ENCODE data around the gene TTLL8. TPM values are rescaled to one million over a fixed set of nuclear protein-coding genes. Genes with fewer than 3 reads are reported as not detected.

The TTLL8 gene
- total RNA-seq, 1 experiment from 2014 or later: not detected

- TF ChIP-seq SIN3A (IDR thresholded peaks at IDR 0.05; ENCODE audit: low read depth) (no peak), ATF3 (IDR thresholded peaks at IDR 0.05) (no peak), SRF (IDR thresholded peaks at IDR 0.05; ENCODE audit: low read depth) (no peak), YY1 (IDR thresholded peaks at IDR 0.05; ENCODE audit: extremely low read depth, insufficient replicate concordance, low read depth, low read length) (no peak), ZFX (IDR thresholded peaks at IDR 0.05) (no peak), TCF7L2 (IDR thresholded peaks at IDR 0.05; ENCODE audit: borderline replicate concordance, extremely low read depth, insufficient read depth, insufficient read length) (no peak)
- Histone ChIP-seq H3K27me3 (ENCODE audit: insufficient read depth, low read length) (no peaks in the 10 kb centered on the region), H3K4me1 (ENCODE audit: control insufficient read depth in 1 of 2, insufficient read depth in 2 of 2, low read length in 2 of 2) (peaks cover 0 to 11% of the 10 kb centered on the region in 2 experiments; a peak in 2 of 4 replicates), H2AFZ (ENCODE audit: low read depth, low read length, poor library complexity, severe bottlenecking) (no peak overlapping the region), H3K27ac (ENCODE audit: low read depth, low read length) (no peak overlapping the region), H3K36me3 (ENCODE audit: control insufficient read depth in 1 of 2, insufficient read depth in 2 of 2, low read length in 2 of 2) (no peaks in the 10 kb centered on the region), H3K9ac (ENCODE audit: low read length) (no peak overlapping the region), H3K4me2 (ENCODE audit: low read length) (no peak overlapping the region), H4K20me1 (ENCODE audit: insufficient read depth) (no peaks in the 10 kb centered on the region), H3K79me2 (ENCODE audit: insufficient read depth, low read length) (no peaks in the 10 kb centered on the region), H3K4me3 (replicated peaks in 1 of 2; ENCODE audit: low read depth in 1 of 2, low read length in 2 of 2) (no peak overlapping the region), H3K9me2 (ENCODE audit: insufficient read depth) (no peaks in the 10 kb centered on the region), H3K9me3 (ENCODE audit: control insufficient read depth in 1 of 2, insufficient read depth in 1 of 2, low read depth in 1 of 2, low read length in 2 of 2) (no peaks in the 10 kb centered on the region)
- ATAC-seq (no peak), DNase-seq (ENCODE audit: low read depth, low spot score) (no peak)
- intact Hi-C loops (cut with micrococcal nuclease): no loop called here
- POLR2A ChIA-PET: no interaction called here
- RAD21 ChIA-PET (ENCODE audit: low non-redundant PET in 1 of 2, low total read pairs in 2 of 2, uncharacterized antibody in 2 of 2, unreplicated experiment in 2 of 2): no interaction called here
- no TSS peak for BruUV-seq (replicated peaks)
- CTCF ChIA-PET: no interaction called here
Measured at GRCh38 chr22:50070366-50070765, 12.3 kb upstream of the TTLL8 start.

GRCh38 chr22:50068096-50068495 lies 10.0 kb upstream of the TTLL8 start:
- no peak for TF ChIP-seq SRF (IDR thresholded peaks at IDR 0.05; ENCODE audit: low read depth)
- TF ChIP-seq YY1 (IDR thresholded peaks at IDR 0.05; ENCODE audit: extremely low read depth, insufficient replicate concordance, low read depth, low read length): no peak
- TF ChIP-seq RAD21 (IDR thresholded peaks at IDR 0.05; ENCODE audit: low read depth): no peak
- TF ChIP-seq JUND (IDR thresholded peaks at IDR 0.05): no peak
- no peak for TF ChIP-seq POLR2A (IDR thresholded peaks at IDR 0.05; ENCODE audit: borderline replicate concordance, extremely low read depth, insufficient read depth, insufficient read length)
- no peak for TF ChIP-seq EZH2phosphoT487 (IDR thresholded peaks at IDR 0.05; ENCODE audit: borderline replicate concordance)
- TF ChIP-seq ZFX (IDR thresholded peaks at IDR 0.05): no peak
- TF ChIP-seq TCF7L2 (IDR thresholded peaks at IDR 0.05; ENCODE audit: borderline replicate concordance, extremely low read depth, insufficient read depth, insufficient read length): no peak
- no peak for TF ChIP-seq CTCF (IDR thresholded peaks at IDR 0.05 in 2 of 3, conservative IDR thresholded peaks at IDR 0.05 in 1 of 3; ENCODE audit: borderline replicate concordance in 1 of 3, insufficient read depth in 1 of 3, low read depth in 2 of 3, low read length in 2 of 3)
- TF ChIP-seq CEBPB (IDR thresholded peaks at IDR 0.05; ENCODE audit: low read depth): no peak
- TF ChIP-seq, protein P1, sequence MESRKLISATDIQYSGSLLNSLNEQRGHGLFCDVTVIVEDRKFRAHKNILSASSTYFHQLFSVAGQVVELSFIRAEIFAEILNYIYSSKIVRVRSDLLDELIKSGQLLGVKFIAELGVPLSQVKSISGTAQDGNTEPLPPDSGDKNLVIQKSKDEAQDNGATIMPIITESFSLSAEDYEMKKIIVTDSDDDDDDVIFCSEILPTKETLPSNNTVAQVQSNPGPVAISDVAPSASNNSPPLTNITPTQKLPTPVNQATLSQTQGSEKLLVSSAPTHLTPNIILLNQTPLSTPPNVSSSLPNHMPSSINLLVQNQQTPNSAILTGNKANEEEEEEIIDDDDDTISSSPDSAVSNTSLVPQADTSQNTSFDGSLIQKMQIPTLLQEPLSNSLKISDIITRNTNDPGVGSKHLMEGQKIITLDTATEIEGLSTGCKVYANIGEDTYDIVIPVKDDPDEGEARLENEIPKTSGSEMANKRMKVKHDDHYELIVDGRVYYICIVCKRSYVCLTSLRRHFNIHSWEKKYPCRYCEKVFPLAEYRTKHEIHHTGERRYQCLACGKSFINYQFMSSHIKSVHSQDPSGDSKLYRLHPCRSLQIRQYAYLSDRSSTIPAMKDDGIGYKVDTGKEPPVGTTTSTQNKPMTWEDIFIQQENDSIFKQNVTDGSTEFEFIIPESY (IDR thresholded peaks at IDR 0.05; ENCODE audit: extremely low read depth, insufficient replicate concordance, low read length): no peak
- TF ChIP-seq SIN3A (IDR thresholded peaks at IDR 0.05; ENCODE audit: low read depth): no peak
- no peak for TF ChIP-seq FOSL1 (IDR thresholded peaks at IDR 0.05; ENCODE audit: low read depth)
- H3K79me2 ChIP-seq (ENCODE audit: insufficient read depth, low read length): no peaks in the 10 kb centered on the region
- no TSS peak for BruUV-seq (replicated peaks)
- ATAC-seq: no peak
- CTCF ChIA-PET: no interaction called here
- no peaks in the 10 kb centered on the region for H3K27me3 ChIP-seq (ENCODE audit: insufficient read depth, low read length)
- H2AFZ ChIP-seq (ENCODE audit: low read depth, low read length, poor library complexity, severe bottlenecking): no peak overlapping the region
- intact Hi-C loops (cut with micrococcal nuclease): no loop called here
- H3K27ac ChIP-seq (ENCODE audit: low read depth, low read length): no peak overlapping the region
- peaks cover 0 to 3% of the 10 kb centered on the region in 2 experiments; a peak in 1 of 4 replicates for H3K4me1 ChIP-seq (ENCODE audit: control insufficient read depth in 1 of 2, insufficient read depth in 2 of 2, low read length in 2 of 2)
- no peaks in the 10 kb centered on the region for H3K36me3 ChIP-seq (ENCODE audit: control insufficient read depth in 1 of 2, insufficient read depth in 2 of 2, low read length in 2 of 2)
- POLR2A ChIA-PET: no interaction called here
- no peaks in the 10 kb centered on the region for H3K9me2 ChIP-seq (ENCODE audit: insufficient read depth)
- H3K9ac ChIP-seq (ENCODE audit: low read length): no peak overlapping the region
- no peak overlapping the region for H3K4me3 ChIP-seq (replicated peaks in 1 of 2; ENCODE audit: low read depth in 1 of 2, low read length in 2 of 2)
- H3K4me2 ChIP-seq (ENCODE audit: low read length): no peak overlapping the region
- RAD21 ChIA-PET (ENCODE audit: low non-redundant PET in 1 of 2, low total read pairs in 2 of 2, uncharacterized antibody in 2 of 2, unreplicated experiment in 2 of 2): no interaction called here
- no peak for DNase-seq (ENCODE audit: low read depth, low spot score)
- no peaks in the 10 kb centered on the region for H4K20me1 ChIP-seq (ENCODE audit: insufficient read depth)
- no peaks in the 10 kb centered on the region for H3K9me3 ChIP-seq (ENCODE audit: control insufficient read depth in 1 of 2, insufficient read depth in 1 of 2, low read depth in 1 of 2, low read length in 2 of 2)

Data from HCT116 (cell line).